Brain microvascular endothelial cell (primary cell): ENCODE data around the gene ANK3.
A peak's percentile ranks its signal among the peaks of the same experiment; 100 is the strongest.

Experiments used
- DNase-seq: peaks from one replicate; pipeline ENCODE4 v3.0.0-alpha.2; 2020
- H3K27ac ChIP-seq: fragments of 250-450 bp; sonication (Bioruptor Pico); 2 replicates; pipeline ENCODE4 v1.5.1; 2020; ENCODE audit warnings: mild to moderate bottlenecking, moderate library complexity
- H3K27me3 ChIP-seq: fragments of 250-450 bp; sonication (Bioruptor Pico); replicated peaks from 2 replicates; pipeline ENCODE4 v1.5.1; 2020; ENCODE audit warnings: mild to moderate bottlenecking
- H3K36me3 ChIP-seq: fragments of 250-450 bp; sonication (Bioruptor Pico); replicated peaks from 2 replicates; pipeline ENCODE4 v1.5.1; 2020; ENCODE audit warnings: mild to moderate bottlenecking
- H3K4me3 ChIP-seq: 2 replicates; pipeline ENCODE4 v1.5.1; 2011; ENCODE audit warnings: low read depth, mild to moderate bottlenecking, control low read depth, low read length, moderate library complexity
- CTCF ChIP-seq: IDR thresholded peaks from 2 replicates; pipeline ENCODE4 v1.5.1; 2011; ENCODE audit warnings: low read depth, mild to moderate bottlenecking, moderate library complexity, low read length, control low read depth, inconsistent platforms; ENCODE audit errors: missing control alignments
- in situ Hi-C: cut with HindIII; loops from 2 replicates; pipeline ENCODE4 v1.10.0; 2017; ENCODE audit warnings: low sequenced_read_pairs, low pct_ligation_motif_present

ANK3 gene

DNA sequence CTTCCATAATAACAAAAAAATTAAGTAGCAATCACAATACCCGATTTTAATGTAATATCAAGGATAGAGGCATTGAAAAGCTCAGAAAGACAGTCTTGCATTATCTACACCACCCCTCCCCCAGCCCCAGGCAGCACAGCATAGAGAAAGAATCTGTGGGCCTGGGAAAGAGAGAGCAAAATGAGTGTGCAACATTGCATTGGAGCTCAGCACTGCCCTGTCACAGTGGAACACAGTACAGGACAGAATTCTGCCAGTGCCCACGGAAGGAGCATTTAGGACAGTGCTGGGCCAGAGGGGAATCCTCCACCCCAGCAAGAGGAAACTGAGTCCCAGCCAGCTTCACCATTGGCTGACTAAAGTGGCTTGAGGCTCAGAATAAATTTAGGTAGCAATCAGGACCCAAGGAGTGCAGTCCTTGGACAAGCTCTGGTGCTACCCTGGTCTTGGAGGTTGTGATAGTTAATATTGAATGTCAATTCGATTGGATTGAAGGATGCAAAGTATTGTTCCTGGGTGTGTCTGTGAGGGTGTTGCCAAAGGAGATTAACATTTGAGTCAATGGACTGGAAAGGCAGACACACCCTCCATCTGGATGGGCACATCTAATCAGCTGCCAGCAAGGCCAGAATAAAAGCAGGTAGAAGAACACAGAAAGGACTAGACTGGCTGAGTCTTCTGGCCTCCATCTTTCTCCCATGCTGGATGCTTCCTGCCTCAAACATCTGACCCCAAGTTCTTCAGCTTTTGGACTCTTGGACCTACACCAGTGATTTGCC, 234.4 kb downstream of the ANK3 start:
- DNase-seq, result no peak
- no peak for TF ChIP-seq CTCF
- Histone ChIP-seq H3K27ac (no peak overlapping the region), H3K36me3 (no peaks in the 10 kb centered on the region), H3K4me3 (no peak overlapping the region), H3K27me3 (no peaks in the 10 kb centered on the region)
- in situ Hi-C loops, result no loop called here

GRCh38 chr10:60149003-60149402, 240.7 kb downstream of the ANK3 start:
- Histone ChIP-seq H3K4me3 (no peak overlapping the region), H3K36me3 (no peaks in the 10 kb centered on the region), H3K27ac (no peak overlapping the region), H3K27me3 (no peaks in the 10 kb centered on the region)
- no peak for DNase-seq
- in situ Hi-C loops, result no loop called here
- TF ChIP-seq CTCF, result no peak

GRCh38 chr10:60148266-60148840, 241.3 kb downstream of the ANK3 start:
- Histone ChIP-seq H3K27ac (no peak overlapping the region), H3K27me3 (no peaks in the 10 kb centered on the region), H3K36me3 (no peaks in the 10 kb centered on the region), H3K4me3 (no peak overlapping the region)
- no peak for TF ChIP-seq CTCF
- in situ Hi-C loops, result no loop called here
- peak; percentile 86 for DNase-seq

- no peak for DNase-seq
- in situ Hi-C loops, result no loop called here
- Histone ChIP-seq H3K36me3 (no peaks in the 10 kb centered on the region), H3K27ac (no peak overlapping the region), H3K4me3 (no peak overlapping the region), H3K27me3 (no peaks in the 10 kb centered on the region)
- TF ChIP-seq CTCF, result no peak
Measured at GRCh38 chr10:60147576-60148265, 242.0 kb downstream of the ANK3 start.

DNA sequence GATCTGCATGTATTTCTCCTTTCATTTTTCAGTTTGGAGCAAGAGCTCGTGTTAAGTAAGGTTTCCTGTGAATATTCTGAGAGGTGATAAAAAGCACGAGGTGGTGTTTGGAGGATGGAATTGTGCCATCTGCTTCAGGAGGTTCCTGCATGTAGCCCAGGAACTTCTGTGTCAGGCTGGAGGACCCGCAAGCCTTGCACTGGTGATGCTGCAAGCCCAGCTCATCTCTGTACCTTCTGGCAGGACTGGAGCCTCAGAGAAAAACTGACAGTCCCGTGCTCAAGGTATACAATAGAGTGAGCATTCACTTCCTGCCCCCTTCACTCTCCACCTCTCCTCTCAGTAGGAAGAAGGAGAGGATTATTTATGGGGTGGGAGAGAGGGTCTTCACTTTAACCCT, 242.7 kb downstream of the ANK3 start:
- H3K4me3 ChIP-seq, result no peak overlapping the region
- H3K27ac ChIP-seq, result no peak overlapping the region
- TF ChIP-seq CTCF, result no peak
- in situ Hi-C loops, result no loop called here
- no peaks in the 10 kb centered on the region for H3K27me3 ChIP-seq
- DNase-seq, result no peak
- no peaks in the 10 kb centered on the region for H3K36me3 ChIP-seq
